Neuronal stem cell (in vitro differentiated cells): ENCODE results near the gene KDM4C.
A peak's percentile ranks its signal among the peaks of the same experiment; 100 is the strongest.

Experiments used
- DNase-seq: peaks from one replicate; pipeline ENCODE4 v3.0.0-alpha.2; 2013; ENCODE audit warnings: low spot score
- H2AFZ ChIP-seq: one replicate; pipeline ENCODE4 v1.6.1; 2013; ENCODE audit warnings: mild to moderate bottlenecking, low read length, inconsistent platforms
- H2AK5ac ChIP-seq: 2 replicates; pipeline ENCODE4 v1.6.1; 2013; ENCODE audit warnings: low read depth, mild to moderate bottlenecking, inconsistent platforms, low read length, moderate library complexity, mixed read lengths
- H2BK120ac ChIP-seq: 2 replicates; pipeline ENCODE4 v1.6.1; 2013; ENCODE audit warnings: low read depth, mild to moderate bottlenecking, inconsistent platforms, low read length, moderate library complexity, mixed read lengths
- H2BK12ac ChIP-seq: one replicate; pipeline ENCODE4 v1.6.1; 2013; ENCODE audit warnings: low read length, inconsistent platforms
- H2BK15ac ChIP-seq: 2 replicates; pipeline ENCODE4 v1.6.1; 2013; ENCODE audit warnings: mild to moderate bottlenecking, low read length, inconsistent platforms, mixed read lengths
- H2BK5ac ChIP-seq: one replicate; pipeline ENCODE4 v1.6.1; 2013; ENCODE audit warnings: inconsistent platforms, mild to moderate bottlenecking, low read length, moderate library complexity
- H3K14ac ChIP-seq: one replicate; pipeline ENCODE4 v1.6.1; 2013; ENCODE audit warnings: low read length, inconsistent platforms
- H3K18ac ChIP-seq: 2 replicates; pipeline ENCODE4 v1.6.1; 2013; ENCODE audit warnings: low read length, inconsistent platforms
- H3K23ac ChIP-seq: 2 replicates; pipeline ENCODE4 v1.6.1; 2013; ENCODE audit warnings: low read depth, mild to moderate bottlenecking, mixed read lengths, low read length, inconsistent platforms; ENCODE audit not compliant: poor library complexity
- H3K27ac ChIP-seq: replicated peaks from 3 replicates; pipeline ENCODE4 v1.5.1; 2013; ENCODE audit warnings: low read length, inconsistent platforms
- H3K27me3 ChIP-seq, 3 experiments: 2 replicates each; pipeline ENCODE4 v1.6.1; 2013; ENCODE audit warnings: low read length in 3 of 3, mild to moderate bottlenecking in 2 of 3, inconsistent platforms in 1 of 3, low read depth in 1 of 3, mixed read lengths in 1 of 3, moderate library complexity in 1 of 3; ENCODE audit not compliant: control insufficient read depth in 3 of 3, insufficient read depth in 3 of 3
- H3K36me3 ChIP-seq, 2 donors: replicated peaks in 1 of 2; 2 replicates each; pipeline ENCODE4 v1.6.1; 2013; ENCODE audit warnings: low read length in 2 of 2; ENCODE audit not compliant: control insufficient read depth in 2 of 2, insufficient read depth in 2 of 2
- H3K4ac ChIP-seq: 2 replicates; pipeline ENCODE4 v1.6.1; 2013; ENCODE audit warnings: inconsistent platforms, mild to moderate bottlenecking, low read length, moderate library complexity
- H3K4me1 ChIP-seq, 2 donors: 1 replicate in 1 of 2; 2 replicates in 1 of 2; pipeline ENCODE4 v1.6.1; 2013; ENCODE audit warnings: low read length in 2 of 2, low read depth in 1 of 2; ENCODE audit not compliant: control insufficient read depth in 2 of 2, insufficient read depth in 1 of 2
- H3K4me2 ChIP-seq: one replicate; pipeline ENCODE4 v1.6.1; 2013; ENCODE audit warnings: mild to moderate bottlenecking, low read length, inconsistent platforms; ENCODE audit not compliant: insufficient read depth, poor library complexity, severe bottlenecking
- H3K4me3 ChIP-seq, 2 donors: 2 replicates each; pipeline ENCODE4 v1.5.1; 2013; ENCODE audit warnings: low read length in 2 of 2, mild to moderate bottlenecking in 2 of 2, inconsistent platforms in 1 of 2, moderate library complexity in 1 of 2
- H3K79me1 ChIP-seq: one replicate; pipeline ENCODE4 v1.6.1; 2013; ENCODE audit warnings: low read depth, mild to moderate bottlenecking, inconsistent platforms, low read length, moderate library complexity
- H3K9ac ChIP-seq: one replicate; pipeline ENCODE4 v1.6.1; 2013; ENCODE audit warnings: mild to moderate bottlenecking, low read depth, low read length, inconsistent platforms; ENCODE audit not compliant: poor library complexity
- H3K9me3 ChIP-seq, 2 donors: replicated peaks in 1 of 2; 2 replicates each; pipeline versions ENCODE3 to v1.6.1; 2013; ENCODE audit warnings: low read length in 2 of 2, mild to moderate bottlenecking in 2 of 2, inconsistent platforms in 1 of 2, low read depth in 1 of 2, mixed read lengths in 1 of 2, moderate library complexity in 1 of 2; ENCODE audit not compliant: control insufficient read depth in 2 of 2, insufficient read depth in 1 of 2
- H4K8ac ChIP-seq: one replicate; pipeline ENCODE4 v1.6.1; 2013; ENCODE audit warnings: low read depth, mild to moderate bottlenecking, inconsistent platforms, low read length, moderate library complexity
- H4K91ac ChIP-seq: one replicate; pipeline ENCODE4 v1.6.1; 2013; ENCODE audit warnings: low read length, low read depth, mild to moderate bottlenecking, inconsistent platforms; ENCODE audit not compliant: poor library complexity
- WGBS, 2 donors: extraction: QIAGEN DNeasy Blood & Tissue Kit; methylation state at CpG; one replicate each; pipeline ENCODE4 v1.1.7; 2013; ENCODE audit warnings: missing lambda C conversion rate in 2 of 2, mixed read lengths in 1 of 2; ENCODE audit not compliant: insufficient read length in 2 of 2, insufficient replicate concordance in 1 of 2; ENCODE audit errors: extremely low coverage in 2 of 2; 5-methylcytosine and 5-hydroxymethylcytosine counted together

The KDM4C gene

DNA sequence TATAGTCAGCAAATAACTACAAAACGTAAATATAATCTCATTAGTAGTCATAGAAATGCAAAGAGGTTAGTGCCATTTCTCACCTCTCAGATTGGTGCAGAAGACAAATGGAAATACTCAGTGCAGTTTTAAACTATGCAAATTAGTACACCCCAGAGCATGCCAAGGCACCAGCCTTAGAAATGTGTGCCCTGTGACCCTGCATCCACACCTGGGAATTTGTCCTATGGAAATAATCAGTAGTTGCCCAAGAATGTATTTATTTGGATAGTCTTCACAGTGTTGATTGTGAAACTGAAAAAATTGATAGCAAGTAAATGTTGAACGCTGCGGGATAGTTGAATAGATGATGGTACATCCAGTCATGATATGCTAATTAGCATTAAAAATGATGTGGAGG is 152.7 kb downstream of the KDM4C start:
- H3K36me3 ChIP-seq, result no peaks in the 10 kb centered on the region
- H2BK15ac ChIP-seq, result no peak overlapping the region
- H2BK5ac ChIP-seq, result no peak overlapping the region
- no peak overlapping the region for H3K27ac ChIP-seq
- no peak overlapping the region for H2BK120ac ChIP-seq
- no peak overlapping the region for H3K9ac ChIP-seq
- no peak overlapping the region for H3K4me2 ChIP-seq
- no peaks in the 10 kb centered on the region for H3K79me1 ChIP-seq
- no peak overlapping the region for H3K4ac ChIP-seq
- H3K14ac ChIP-seq, result no peak overlapping the region
- no peak overlapping the region for H3K18ac ChIP-seq
- no CpG with 5 or more reads among the region's 3 CpGs for WGBS, 2 donors
- no peak overlapping the region for H3K4me3 ChIP-seq
- H3K4me1 ChIP-seq, result peaks cover 5 to 12% of the 10 kb centered on the region in 2 donors
- no peak overlapping the region for H4K91ac ChIP-seq
- no peaks in the 10 kb centered on the region for H3K27me3 ChIP-seq
- DNase-seq, result no peak
- no peak overlapping the region for H2BK12ac ChIP-seq
- H4K8ac ChIP-seq, result no peak overlapping the region
- no peak overlapping the region for H2AFZ ChIP-seq
- H3K9me3 ChIP-seq, result no peaks in the 10 kb centered on the region
- no peak overlapping the region for H3K23ac ChIP-seq
- H2AK5ac ChIP-seq, result no peak overlapping the region

DNA sequence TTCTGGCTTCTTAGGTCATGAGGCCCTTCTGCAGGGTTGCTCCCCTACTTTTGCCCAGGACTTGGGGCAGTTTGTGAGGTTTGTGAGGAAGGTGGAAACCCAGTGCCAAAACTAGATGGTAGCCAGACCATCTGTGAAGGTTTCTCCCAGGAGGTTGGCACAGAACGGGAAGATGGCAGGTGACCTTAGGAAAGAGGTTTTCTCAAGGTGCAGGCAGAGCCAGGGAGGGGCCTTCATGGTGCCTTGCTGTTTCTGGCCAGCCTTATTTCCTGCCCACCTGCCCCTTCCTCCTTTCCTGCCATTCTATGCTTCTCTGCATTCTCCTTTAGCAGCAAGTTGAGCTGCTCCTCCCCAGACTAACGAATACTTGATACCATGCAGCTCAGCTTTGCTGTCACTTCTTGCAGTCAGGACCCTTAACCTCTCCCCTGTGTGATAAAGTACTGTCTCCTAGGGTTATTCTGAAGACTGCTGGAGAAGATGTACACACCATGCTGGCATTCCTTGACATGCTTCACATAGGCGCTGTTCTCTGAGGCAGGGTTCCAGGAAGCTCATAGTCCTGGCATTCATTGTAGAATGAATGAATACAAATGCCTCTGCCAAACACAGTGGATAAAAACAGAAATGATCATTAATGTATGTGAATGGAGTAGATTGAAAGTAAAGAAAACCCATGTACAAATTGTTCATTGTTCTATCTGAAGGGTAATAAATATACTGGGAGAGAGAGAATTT is 154.3 kb downstream of the KDM4C start:
- H3K27me3 ChIP-seq, result no peaks in the 10 kb centered on the region
- no peaks in the 10 kb centered on the region for H3K9me3 ChIP-seq
- no peak overlapping the region for H3K27ac ChIP-seq
- H2AFZ ChIP-seq, result no peak overlapping the region
- H3K14ac ChIP-seq, result no peak overlapping the region
- DNase-seq, result no peak
- peak overlapping the region; percentile 75 for H2BK12ac ChIP-seq
- H4K8ac ChIP-seq, result no peak overlapping the region
- H3K79me1 ChIP-seq, result no peaks in the 10 kb centered on the region
- no peak overlapping the region for H3K4me2 ChIP-seq
- H2BK15ac ChIP-seq, result no peak overlapping the region
- H2AK5ac ChIP-seq, result no peak overlapping the region
- H4K91ac ChIP-seq, result no peak overlapping the region
- H3K36me3 ChIP-seq, result no peaks in the 10 kb centered on the region
- H2BK5ac ChIP-seq, result no peak overlapping the region
- no CpG with 5 or more reads among the region's 3 CpGs for WGBS, 2 donors
- H3K4me3 ChIP-seq, result no peak overlapping the region
- H3K9ac ChIP-seq, result peak overlapping the region; percentile 7
- H3K23ac ChIP-seq, result no peak overlapping the region
- H3K4ac ChIP-seq, result no peak overlapping the region
- H2BK120ac ChIP-seq, result no peak overlapping the region
- H3K4me1 ChIP-seq, result peaks cover 5 to 11% of the 10 kb centered on the region in 2 donors
- H3K18ac ChIP-seq, result peak overlapping the region; percentile 35

DNA sequence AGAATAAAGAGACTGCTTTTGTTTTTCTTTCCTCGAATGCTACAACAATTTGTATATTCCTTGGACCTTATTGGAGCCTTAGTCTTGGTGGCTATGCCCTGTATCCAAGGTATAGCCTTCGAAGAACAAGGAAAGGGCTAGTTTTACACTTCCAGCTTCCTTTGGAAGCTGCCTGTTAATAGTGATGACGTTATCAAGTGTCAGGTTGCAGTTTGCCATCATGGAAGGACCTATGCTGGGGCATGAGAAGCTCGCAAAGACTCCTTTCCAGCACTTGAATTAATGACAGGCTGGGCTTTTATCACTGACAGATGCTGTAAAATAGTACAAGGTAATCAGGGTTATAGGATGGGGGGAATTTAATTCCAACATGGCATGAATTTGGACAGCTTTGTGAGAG is 157.9 kb downstream of the KDM4C start:
- Histone ChIP-seq H3K18ac (no peak overlapping the region), H2AK5ac (no peak overlapping the region), H3K4me2 (no peak overlapping the region), H2BK5ac (no peak overlapping the region), H2AFZ (peak overlapping the region; percentile 8), H3K36me3 (no peaks in the 10 kb centered on the region), H3K14ac (no peak overlapping the region), H3K23ac (no peak overlapping the region), H4K91ac (no peak overlapping the region), H3K79me1 (no peaks in the 10 kb centered on the region), H3K27me3 (no peaks in the 10 kb centered on the region), H3K9me3 (peaks cover 0 to 4% of the 10 kb centered on the region in 2 donors), H3K4me1 (peaks cover 5 to 10% of the 10 kb centered on the region in 2 donors), H3K4me3 (no peak overlapping the region), H2BK15ac (no peak overlapping the region), H4K8ac (no peak overlapping the region), H2BK12ac (no peak overlapping the region), H3K27ac (no peak overlapping the region), H3K4ac (no peak overlapping the region), H3K9ac (no peak overlapping the region), H2BK120ac (no peak overlapping the region)
- WGBS, 2 donors, result no CpG with 5 or more reads among the region's 4 CpGs
- DNase-seq, result no peak

DNA sequence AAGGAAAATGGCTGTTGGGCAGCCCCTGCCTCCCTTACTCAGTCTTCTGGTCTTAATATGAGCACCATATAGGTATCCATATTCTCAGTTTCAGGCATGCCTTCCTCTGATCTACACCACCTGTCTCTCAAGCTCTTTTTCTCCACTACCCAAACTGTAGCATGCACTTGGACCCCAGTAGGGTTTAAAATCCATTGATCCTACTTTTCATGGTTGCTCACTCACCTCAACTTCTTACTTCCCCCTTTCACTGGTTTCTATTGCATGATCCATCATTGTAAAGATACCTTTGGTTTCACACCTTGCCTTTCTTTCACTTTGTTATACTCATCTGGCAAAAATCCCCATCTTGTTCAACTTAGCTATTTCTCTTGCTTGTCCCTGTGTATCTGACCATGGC is 159.4 kb downstream of the KDM4C start:
- H2AFZ ChIP-seq, result no peak overlapping the region
- H3K27me3 ChIP-seq, result no peaks in the 10 kb centered on the region
- H3K27ac ChIP-seq, result no peak overlapping the region
- H3K9me3 ChIP-seq, result peaks cover 0 to 4% of the 10 kb centered on the region in 2 donors
- H3K18ac ChIP-seq, result no peak overlapping the region
- H3K14ac ChIP-seq, result no peak overlapping the region
- H3K9ac ChIP-seq, result no peak overlapping the region
- no peak overlapping the region for H2AK5ac ChIP-seq
- H4K91ac ChIP-seq, result no peak overlapping the region
- no peak overlapping the region for H4K8ac ChIP-seq
- H2BK15ac ChIP-seq, result no peak overlapping the region
- no peak overlapping the region for H3K4me3 ChIP-seq
- no peaks in the 10 kb centered on the region for H3K79me1 ChIP-seq
- no peak overlapping the region for H2BK12ac ChIP-seq
- no peak overlapping the region for H3K23ac ChIP-seq
- no peak overlapping the region for H3K4me2 ChIP-seq
- no peak overlapping the region for H2BK120ac ChIP-seq
- no peak for DNase-seq
- no peak overlapping the region for H3K4ac ChIP-seq
- H3K36me3 ChIP-seq, result no peaks in the 10 kb centered on the region
- H3K4me1 ChIP-seq, result peaks cover under 1 to 5% of the 10 kb centered on the region in 2 donors
- no peak overlapping the region for H2BK5ac ChIP-seq
